Caco-2 (cell line): Measurements from ENCODE around the gene CCDC188. TPM values are rescaled to one million over a fixed set of nuclear protein-coding genes. Genes with fewer than 3 reads are reported as not detected.

Experiments
- BruUV-seq: library from RNA; stranded (reverse); fragments of 400-500 nt; replicated peaks from 2 replicates; lab custom pipeline; 2021; lab: Mats Ljungman, UMichigan
- CTCF ChIA-PET: fragments of 300-600 bp; sonication (Branson Sonifier 250); formaldehyde crosslinking; loops from one replicate; lab custom pipeline; 2022; ENCODE audit warnings: antibody characterized with exemption; lab: Charles Lee
- POLR2A ChIA-PET: fragments of 300-600 bp; sonication (Branson Sonifier 250); formaldehyde crosslinking; loops from one replicate; lab custom pipeline; 2022; ENCODE audit warnings: antibody characterized with exemption; lab: Charles Lee
- DNase-seq, 2 experiments: peaks; one replicate each; pipeline versions ENCODE4 v3.0.0 to v3.0.0-alpha.2; 2020 to 2022
- H3K27me3 ChIP-seq: replicated peaks from 2 replicates; pipeline ENCODE4 v1.6.0; 2011; ENCODE audit warnings: low read length; ENCODE audit not compliant: control insufficient read depth, insufficient read depth
- H3K36me3 ChIP-seq: 2 replicates; pipeline ENCODE4 v1.5.1; 2011; ENCODE audit warnings: low read length; ENCODE audit not compliant: control insufficient read depth, insufficient read depth
- H3K4me1 ChIP-seq: fragments of 250-450 bp; sonication (Bioruptor Pico); 2 replicates; pipeline ENCODE4 v1.5.1; 2020; ENCODE audit warnings: mild to moderate bottlenecking
- H3K4me3 ChIP-seq: 2 replicates; pipeline ENCODE4 v1.5.1; 2011; ENCODE audit warnings: low read depth, mild to moderate bottlenecking, control low read depth, low read length
- H3K9me3 ChIP-seq: fragments of 250-450 bp; sonication (Bioruptor Pico); 2 replicates; pipeline ENCODE4 v1.5.1; 2020; ENCODE audit warnings: mild to moderate bottlenecking, moderate library complexity
- H3K27ac Mint-ChIP-seq: one replicate; pipeline ENCODE4 v1.8.0; 2022; ENCODE audit warnings: mixed read lengths; ENCODE audit not compliant: unreplicated experiment
- H3K27me3 Mint-ChIP-seq: one replicate; pipeline ENCODE4 v1.8.0; 2022; ENCODE audit warnings: mixed read lengths; ENCODE audit not compliant: insufficient read depth, unreplicated experiment
- H3K36me3 Mint-ChIP-seq: one replicate; pipeline ENCODE4 v1.8.0; 2022; ENCODE audit warnings: mild to moderate bottlenecking, mixed read lengths; ENCODE audit not compliant: insufficient read depth, unreplicated experiment
- H3K4me1 Mint-ChIP-seq: one replicate; pipeline ENCODE4 v1.8.0; 2022; ENCODE audit warnings: low read depth, mixed read lengths; ENCODE audit not compliant: unreplicated experiment
- H3K4me3 Mint-ChIP-seq: one replicate; pipeline ENCODE4 v1.8.0; 2022; ENCODE audit warnings: mild to moderate bottlenecking, moderate library complexity, mixed read lengths; ENCODE audit not compliant: unreplicated experiment
- H3K9me3 Mint-ChIP-seq: one replicate; pipeline ENCODE4 v1.8.0; 2022; ENCODE audit warnings: mixed read lengths; ENCODE audit not compliant: unreplicated experiment
- CTCF ChIP-seq, 2 experiments: fragments of 200-600 bp in 1 of 2; IDR thresholded peaks; 1 replicate in 1 of 2; 2 replicates in 1 of 2; pipeline versions ENCODE4 v1.5.1 to v1.8.0; 2011 to 2022; ENCODE audit warnings: antibody characterized with exemption in 1 of 2, control low read depth in 1 of 2, inconsistent platforms in 1 of 2, low read depth in 1 of 2, low read length in 1 of 2, mild to moderate bottlenecking in 1 of 2, moderate library complexity in 1 of 2; ENCODE audit not compliant: insufficient read depth in 1 of 2, severe bottlenecking in 1 of 2, unreplicated experiment in 1 of 2
- intact Hi-C: fragments of 100-400 bp; cut with micrococcal nuclease; formaldehyde crosslinking; loops from one replicate; pipeline ENCODE4 v1.10.0; 2022; ENCODE audit not compliant: unreplicated experiment
- total RNA-seq: library from RNA; stranded (reverse); gene quantifications from 2 replicates; pipeline ENCODE4 v1.2.3, GENCODE V29; 2022

Gene CCDC188
- total RNA-seq, 1 experiment from 2014 or later: not detected

GRCh38 chr22:20198557-20199319, 47.9 kb upstream of the CCDC188 start:
- H3K4me1 ChIP-seq: peaks cover 9% of the 10 kb centered on the region
- H3K36me3 Mint-ChIP-seq: no peaks in the 10 kb centered on the region
- H3K9me3 Mint-ChIP-seq: no peaks in the 10 kb centered on the region
- no peak overlapping the region for H3K4me3 Mint-ChIP-seq
- CTCF ChIA-PET: no interaction called here
- H3K9me3 ChIP-seq: no peaks in the 10 kb centered on the region
- POLR2A ChIA-PET: no interaction called here
- no TSS peak for BruUV-seq
- peaks cover 4% of the 10 kb centered on the region for H3K27me3 Mint-ChIP-seq
- peaks cover 13% of the 10 kb centered on the region for H3K4me1 Mint-ChIP-seq
- no peaks in the 10 kb centered on the region for H3K36me3 ChIP-seq
- no peak for DNase-seq
- intact Hi-C loops: no loop called here
- H3K4me3 ChIP-seq: no peak overlapping the region
- H3K27ac Mint-ChIP-seq: no peak overlapping the region
- TF ChIP-seq CTCF (IDR thresholded peaks at IDR 0.05; ENCODE audit: insufficient read depth in 1 of 2, low read depth in 1 of 2, low read length in 1 of 2, severe bottlenecking in 1 of 2, unreplicated experiment in 1 of 2): no peak
- no peaks in the 10 kb centered on the region for H3K27me3 ChIP-seq

- Histone ChIP-seq H3K4me3 (no peak overlapping the region), H3K4me1 (no peaks in the 10 kb centered on the region), H3K27me3 (no peaks in the 10 kb centered on the region), H3K36me3 (no peaks in the 10 kb centered on the region), H3K9me3 (no peaks in the 10 kb centered on the region)
- no TSS peak for BruUV-seq
- TF ChIP-seq CTCF (IDR thresholded peaks at IDR 0.05; ENCODE audit: insufficient read depth in 1 of 2, low read depth in 1 of 2, low read length in 1 of 2, severe bottlenecking in 1 of 2, unreplicated experiment in 1 of 2): no peak
- H3K27ac Mint-ChIP-seq: no peak overlapping the region
- peaks cover 6% of the 10 kb centered on the region for H3K4me1 Mint-ChIP-seq
- no peak for DNase-seq
- ChIA-PET POLR2A (no interaction called here), CTCF (interaction anchor here (0.6 kb wide), 1 partner anchor 120 kb away, joined by 3 read pairs; no protein-coding TSS in a partner anchor)
- H3K36me3 Mint-ChIP-seq: no peaks in the 10 kb centered on the region
- intact Hi-C loops: no loop called here
- peaks cover 4% of the 10 kb centered on the region for H3K27me3 Mint-ChIP-seq
- H3K9me3 Mint-ChIP-seq: no peaks in the 10 kb centered on the region
- H3K4me3 Mint-ChIP-seq: no peak overlapping the region
These were observed 46.7 kb upstream of the CCDC188 start for GRCh38 chr22:20197407-20198030.

GRCh38 chr22:20196094-20196842, 45.4 kb upstream of the CCDC188 start:
- no peak for DNase-seq
- Histone ChIP-seq H3K27me3 (no peaks in the 10 kb centered on the region), H3K9me3 (no peaks in the 10 kb centered on the region), H3K36me3 (no peaks in the 10 kb centered on the region), H3K4me1 (no peaks in the 10 kb centered on the region), H3K4me3 (no peak overlapping the region)
- no TSS peak for BruUV-seq
- ChIA-PET POLR2A (no interaction called here), CTCF (no interaction called here)
- TF ChIP-seq CTCF (IDR thresholded peaks at IDR 0.05; ENCODE audit: insufficient read depth in 1 of 2, low read depth in 1 of 2, low read length in 1 of 2, severe bottlenecking in 1 of 2, unreplicated experiment in 1 of 2): no peak
- intact Hi-C loops: no loop called here
- Mint-ChIP-seq H3K9me3 (no peaks in the 10 kb centered on the region), H3K36me3 (no peaks in the 10 kb centered on the region), H3K27me3 (peaks cover 4% of the 10 kb centered on the region), H3K27ac (no peak overlapping the region), H3K4me1 (peaks cover 6% of the 10 kb centered on the region), H3K4me3 (no peak overlapping the region)
